GM12878 (cell line): ENCODE measurements around the gene UNC45A. TPM values are rescaled to one million over a fixed set of nuclear protein-coding genes. Genes with fewer than 3 reads are reported as not detected.

Experiments used
- ATF2 ChIP-seq: IDR thresholded peaks from 2 replicates; pipeline ENCODE4 v1.6.1; 2012; ENCODE audit warnings: low read length, inconsistent platforms
- CBX5 ChIP-seq: sonication (generic); IDR thresholded peaks from 2 replicates; pipeline ENCODE4 v1.6.1; 2016; ENCODE audit warnings: low read depth, moderate library complexity, mild to moderate bottlenecking, inconsistent platforms
- CEBPZ ChIP-seq: fragments of 150-350 bp; IDR thresholded peaks from 2 replicates; pipeline ENCODE4 v1.6.1; 2016; ENCODE audit warnings: low read depth, low read length
- CHD4 ChIP-seq: fragments of 200-600 bp; sonication (generic); IDR thresholded peaks from 2 replicates; pipeline ENCODE4 v1.6.1; 2016; ENCODE audit warnings: mild to moderate bottlenecking
- EED ChIP-seq: sonication (generic); IDR thresholded peaks from 2 replicates; pipeline ENCODE4 v1.6.1; 2016; ENCODE audit warnings: antibody characterized with exemption, low read depth
- KLF5 ChIP-seq: fragments of 450-650 bp; IDR thresholded peaks from 2 replicates; pipeline ENCODE4 v1.6.1; 2014; ENCODE audit warnings: mild to moderate bottlenecking; ENCODE audit not compliant: partially characterized antibody
- NFYA ChIP-seq: IDR thresholded peaks from 2 replicates; pipeline ENCODE4 v1.6.1; 2011; ENCODE audit warnings: low read depth, mild to moderate bottlenecking, low read length, improper control_type of control experiment, borderline replicate concordance
- NKRF ChIP-seq: fragments of 450-650 bp; conservative IDR thresholded peaks from 2 replicates; pipeline ENCODE4 v1.6.1; 2017; ENCODE audit warnings: mild to moderate bottlenecking, moderate library complexity
- RCOR1 ChIP-seq: conservative IDR thresholded peaks from 2 replicates; pipeline ENCODE4 v1.6.1; 2012; ENCODE audit warnings: low read depth, low read length, improper control_type of control experiment
- RELB ChIP-seq: fragments of 450-650 bp; IDR thresholded peaks from 2 replicates; pipeline ENCODE4 v1.6.1; 2017; ENCODE audit warnings: low read depth, mild to moderate bottlenecking, moderate library complexity
- SMARCA5 ChIP-seq: fragments of 450-650 bp; IDR thresholded peaks from 2 replicates; pipeline ENCODE4 v1.6.1; 2017; ENCODE audit warnings: mild to moderate bottlenecking
- SMC3 ChIP-seq: IDR thresholded peaks from 2 replicates; pipeline ENCODE4 v1.6.1; 2011; ENCODE audit warnings: low read length, improper control_type of control experiment, borderline replicate concordance
- SP1 ChIP-seq: IDR thresholded peaks from one replicate; pipeline ENCODE4 v1.6.1; 2011; ENCODE audit warnings: low read depth, low read length
- SRF ChIP-seq, 2 experiments: IDR thresholded peaks; 2 replicates each; pipeline ENCODE4 v1.6.1; 2011; ENCODE audit warnings: low read depth in 2 of 2, low read length in 2 of 2, mild to moderate bottlenecking in 1 of 2, moderate library complexity in 1 of 2
- TCF3 ChIP-seq: IDR thresholded peaks from 2 replicates; pipeline ENCODE4 v1.6.1; 2012; ENCODE audit warnings: low read depth, mild to moderate bottlenecking, low read length, borderline replicate concordance; ENCODE audit not compliant: insufficient read depth
- ZNF24 ChIP-seq: fragments of 450-650 bp; IDR thresholded peaks from 2 replicates; pipeline ENCODE4 v1.6.1; 2017; ENCODE audit warnings: antibody characterized with exemption, mild to moderate bottlenecking
- ZNF687 ChIP-seq: fragments of 450-650 bp; IDR thresholded peaks from 2 replicates; pipeline ENCODE4 v1.6.1; 2017; ENCODE audit warnings: mild to moderate bottlenecking, moderate library complexity
- ZSCAN29 ChIP-seq: fragments of 450-650 bp; IDR thresholded peaks from 2 replicates; pipeline ENCODE4 v1.6.1; 2017; ENCODE audit warnings: mild to moderate bottlenecking, moderate library complexity
- polyA plus RNA-seq, 11 experiments: library from polyadenylated mRNA; depleted of rRNA in 4 of 11; unstranded in 6 of 11; stranded (reverse) in 5 of 11; fragments of >200 nt; fragmentation: Nextera tagmentation in 4 of 11; fragmentation: Illumina TruSeq in 1 of 11; extraction: Ambion mirVana in 4 of 11; extraction: Trizol in 1 of 11; gene quantifications; 1 replicate in 1 of 11; 2 replicates in 10 of 11; pipeline versions ENCODE4 v1.2.1 to v1.2.3, GENCODE V29; 2011 to 2016; ENCODE audit warnings: inconsistent platforms in 2 of 11, missing spikeins in 2 of 11, low read depth in 1 of 11
- total RNA-seq, 4 experiments: library from RNA; depleted of rRNA in 3 of 4; stranded (reverse); fragments of >200 nt in 3 of 4; fragmentation: Illumina TruSeq in 1 of 4; extraction: Trizol in 1 of 4; gene quantifications; 2 replicates each; pipeline versions ENCODE4 v1.2.1 to v1.2.3, GENCODE V29; 2013 to 2021

The UNC45A gene
- total and polyA plus RNA-seq, 10 of the 15 experiments (the other 5 are each of a cell fraction or from before 2014, with no cell fraction given), result 10.3 to 57.8 (median 40.5) TPM

- no peak for TF ChIP-seq NKRF
- TF ChIP-seq TCF3, result no peak
- no peak for TF ChIP-seq CHD4
- TF ChIP-seq ZNF687, result no peak
- peak; percentile 25 for TF ChIP-seq KLF5
- TF ChIP-seq EED, result no peak
- no peak for TF ChIP-seq CBX5
- TF ChIP-seq ATF2, result no peak
- TF ChIP-seq NFYA, result no peak
- no peak for TF ChIP-seq ZSCAN29
- no peak for TF ChIP-seq SP1
- TF ChIP-seq SMARCA5, result peak; percentile 82; the same call in 1 of the 2 replicates
- TF ChIP-seq RCOR1, result no peak
- no peak for TF ChIP-seq RELB
- TF ChIP-seq CEBPZ, result no peak
- TF ChIP-seq ZNF24, result no peak
- TF ChIP-seq SRF (IDR thresholded peaks at IDR 0.05; ENCODE audit: low read depth in 2 of 2, low read length in 2 of 2), result 0 out of 4 replicates have a peak, but pooled peaks of 1 of the 2 experiments have one; percentile 37
- TF ChIP-seq SMC3, result peak; percentile 65
Measured at GRCh38 chr15:90934256-90934948, 683 bp upstream of the UNC45A start (continued).
